GM21381 (cell line): ENCODE measurements around the gene KCNH2.

Source experiments
- ATAC-seq: cut with Tn5 transposase; IDR thresholded peaks from one replicate; pipeline ENCODE4 v1.9.1; 2021; ENCODE audit warnings: mild to moderate bottlenecking, moderate library complexity; ENCODE audit not compliant: unreplicated experiment

KCNH2 gene

DNA sequence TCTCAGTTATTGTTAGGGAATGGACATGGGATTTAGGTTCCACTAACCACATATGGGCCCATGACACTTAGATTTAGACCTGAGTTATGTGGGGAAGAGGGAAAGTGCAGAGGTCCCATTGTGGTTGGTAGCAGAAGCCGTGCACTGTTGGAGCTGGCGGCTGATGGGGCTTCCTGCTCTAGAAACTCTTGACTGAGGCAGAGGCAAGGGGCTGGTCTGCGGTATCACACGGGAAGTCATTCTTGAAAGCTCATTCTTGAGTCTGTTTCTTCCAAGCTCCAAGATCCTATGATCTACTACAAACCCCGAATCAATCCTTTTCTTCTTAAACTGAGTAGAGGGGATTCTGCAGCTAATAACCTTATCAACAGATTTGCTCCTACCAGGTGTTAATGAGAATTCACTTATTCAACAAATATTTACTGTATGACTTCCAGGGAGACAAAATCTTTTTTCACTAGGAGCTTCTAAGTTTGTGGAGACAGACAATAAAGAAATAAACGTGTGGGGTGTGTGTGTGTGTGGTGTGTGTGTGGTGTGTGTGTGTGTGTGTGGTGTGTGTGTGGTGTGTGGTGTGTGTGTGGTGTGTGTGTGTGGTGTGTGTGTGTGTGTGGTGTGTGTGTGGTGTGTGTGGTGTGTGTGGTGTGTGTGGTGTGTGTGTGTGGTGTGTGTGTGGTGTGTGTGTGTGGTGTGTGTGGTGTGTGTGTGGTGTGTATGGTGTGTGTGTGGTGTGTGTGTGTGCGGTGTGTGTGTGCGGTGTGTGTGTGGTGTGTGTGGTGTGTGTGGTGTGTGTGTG, 68.7 kb downstream of the KCNH2 start:
- no peak for ATAC-seq

DNA sequence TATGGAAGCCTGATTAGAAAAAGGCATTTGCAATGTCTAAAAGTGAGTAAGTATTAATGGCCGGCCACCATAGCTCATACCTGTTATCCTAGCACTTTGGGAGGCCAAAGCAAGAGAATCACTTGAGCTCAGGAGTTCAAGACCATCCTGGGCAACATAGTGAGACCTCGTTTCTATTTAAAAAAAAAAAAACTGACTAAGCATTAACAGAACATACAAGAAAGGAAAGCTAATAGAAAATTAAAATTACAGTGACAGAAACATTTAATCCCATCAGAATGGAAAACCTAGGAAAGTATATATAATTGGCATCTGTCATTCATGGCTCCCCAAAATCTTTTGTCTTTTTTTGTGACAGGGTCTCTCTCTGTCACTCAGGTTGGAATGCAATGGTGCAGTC, 69.9 kb downstream of the KCNH2 start:
- no peak for ATAC-seq

DNA sequence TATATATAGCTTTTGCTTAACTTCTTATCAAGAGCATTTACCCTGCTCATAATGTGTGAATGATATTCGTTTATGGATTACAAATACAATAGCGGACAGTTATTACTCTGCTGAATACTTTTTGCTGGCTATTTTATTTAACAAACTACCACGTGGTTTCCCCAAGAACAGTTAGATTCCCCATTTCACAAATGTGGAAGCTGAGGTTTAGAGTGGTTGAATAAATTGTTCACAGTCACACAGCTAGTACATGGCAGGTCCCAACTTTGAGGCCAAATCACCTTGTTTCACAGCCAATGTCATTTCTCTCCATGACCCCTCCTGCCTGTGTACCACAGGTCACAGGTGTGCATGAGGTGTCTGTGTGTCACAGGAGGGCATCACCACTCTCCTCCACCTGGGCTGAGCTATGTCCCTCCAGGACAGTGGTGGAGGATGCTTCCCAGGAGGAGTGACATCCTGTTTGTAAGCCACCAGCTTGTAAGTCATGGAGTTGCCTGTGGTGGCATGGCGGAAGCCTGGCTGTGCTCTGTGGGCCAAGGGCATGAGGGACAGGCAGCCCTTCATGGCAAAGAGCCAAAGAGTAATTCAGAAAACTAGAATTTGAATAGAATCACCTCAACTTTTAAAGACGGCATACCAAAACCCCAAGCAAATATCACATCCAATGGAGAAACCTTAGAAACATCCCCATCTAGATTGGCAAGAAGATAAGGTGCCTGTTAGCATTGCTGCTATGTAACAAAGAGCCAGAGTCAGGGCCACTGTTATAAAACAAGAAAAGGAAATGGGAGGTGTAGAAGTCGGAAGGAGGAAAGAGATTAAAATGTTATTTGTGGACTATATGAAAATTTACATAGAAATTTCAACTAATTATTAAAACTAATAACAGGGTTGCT, 73.9 kb downstream of the KCNH2 start:
- no peak for ATAC-seq

DNA sequence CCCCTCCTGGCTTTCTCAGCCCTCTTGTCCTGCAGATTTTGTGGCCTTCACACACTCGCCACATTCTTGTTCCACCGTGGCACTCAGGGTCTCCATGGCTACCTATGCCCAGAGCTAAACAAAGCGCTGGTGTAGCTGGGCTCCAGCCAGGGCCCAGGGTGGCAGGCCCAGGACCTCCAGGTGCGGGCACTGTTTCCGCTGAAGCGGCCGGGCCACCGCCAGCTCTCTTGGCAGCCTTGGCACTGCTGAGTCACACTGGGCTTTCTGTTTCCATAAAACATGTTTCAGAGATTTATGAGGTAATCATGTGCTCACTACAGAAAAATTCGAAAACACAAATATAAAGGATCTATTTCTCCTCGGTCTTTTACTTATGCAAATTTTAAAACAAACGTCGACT, 74.5 kb downstream of the KCNH2 start:
- no peak for ATAC-seq

DNA sequence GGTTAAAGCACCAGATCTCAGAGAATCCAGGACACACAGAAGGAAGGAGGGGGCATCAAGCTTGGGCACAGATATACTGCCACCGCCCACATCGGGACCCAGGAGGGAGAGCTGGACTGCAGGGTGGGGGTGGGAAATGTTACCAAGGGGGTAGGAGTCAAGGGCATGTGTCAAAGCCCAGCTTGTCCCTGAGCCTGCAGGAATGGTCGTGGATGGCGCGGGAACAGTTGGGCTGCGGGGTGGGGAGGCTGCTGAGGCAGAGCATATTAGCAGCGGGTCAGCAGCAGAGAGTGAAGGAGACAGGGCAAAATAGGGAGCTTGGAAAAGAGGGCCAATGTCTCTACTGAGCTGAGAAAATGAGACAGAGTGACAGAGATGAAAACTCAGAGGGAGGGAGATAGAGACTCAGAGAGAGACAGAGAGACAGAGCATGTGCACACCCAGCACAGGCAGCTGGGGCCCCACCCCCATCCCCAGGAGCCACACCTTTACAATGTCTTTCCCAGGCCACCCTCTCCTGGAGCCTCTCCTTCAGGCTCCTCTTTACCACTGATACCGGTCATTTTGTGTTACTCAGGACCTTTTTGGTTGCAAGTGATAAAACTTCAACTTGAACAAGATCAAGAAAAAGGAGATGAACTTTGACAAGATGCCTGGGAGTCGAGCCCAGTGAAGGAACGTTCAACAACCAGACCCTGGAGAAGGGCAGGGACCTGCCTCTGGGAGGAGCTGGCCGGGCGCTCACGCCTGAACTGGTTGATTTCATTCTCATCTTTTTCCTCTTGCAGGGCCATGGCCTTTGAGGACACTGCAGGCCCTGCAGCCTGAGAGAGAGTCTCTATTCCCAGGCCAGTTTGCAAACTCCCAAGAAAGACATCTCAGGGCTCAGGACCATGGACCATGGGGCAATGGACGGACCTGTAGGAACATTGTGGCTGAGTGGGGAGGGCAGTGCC, 75.8 kb downstream of the KCNH2 start:
- no peak for ATAC-seq

DNA sequence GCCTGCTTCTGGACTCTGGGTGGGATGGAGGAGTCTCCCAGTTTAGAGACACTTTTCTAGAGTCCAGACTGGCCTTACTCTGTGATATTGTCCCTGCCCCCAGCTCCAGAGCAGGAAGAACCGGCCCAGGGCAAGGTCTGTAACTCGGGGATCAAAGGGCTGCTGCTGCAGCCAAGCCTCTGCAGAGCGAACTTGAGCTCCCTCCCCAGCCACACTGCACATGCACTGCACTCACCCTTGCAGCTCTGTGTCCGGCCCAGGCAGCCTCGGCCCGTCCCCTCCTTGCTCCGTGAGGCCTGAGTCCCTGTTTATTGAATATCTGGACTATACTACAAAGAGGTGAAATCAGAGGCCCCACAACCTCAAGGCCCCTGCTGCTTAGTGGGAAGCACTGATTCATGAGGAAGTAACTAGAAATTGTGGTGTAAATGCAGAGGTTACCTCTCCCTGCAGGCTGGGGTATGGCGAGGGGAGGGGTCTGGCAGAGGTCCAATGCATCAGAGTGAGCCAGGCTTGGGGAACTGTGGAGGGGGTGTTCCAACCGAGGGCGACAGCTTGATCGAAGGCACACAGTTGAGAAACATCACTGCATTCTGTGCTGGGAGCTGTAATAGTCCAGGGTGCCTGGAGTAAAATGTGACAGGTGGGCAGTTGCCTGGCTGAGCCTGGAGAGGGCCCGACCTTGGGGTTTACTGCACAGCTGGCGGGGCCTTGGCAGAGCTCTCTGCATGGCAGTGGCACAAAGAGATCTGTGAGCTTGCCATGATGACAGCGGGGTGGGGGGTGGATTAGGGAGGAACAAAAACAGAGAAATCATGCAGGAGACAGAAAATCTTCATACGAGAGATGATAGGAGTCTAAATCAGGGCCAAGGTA, 76.7 kb downstream of the KCNH2 start:
- no peak for ATAC-seq

DNA sequence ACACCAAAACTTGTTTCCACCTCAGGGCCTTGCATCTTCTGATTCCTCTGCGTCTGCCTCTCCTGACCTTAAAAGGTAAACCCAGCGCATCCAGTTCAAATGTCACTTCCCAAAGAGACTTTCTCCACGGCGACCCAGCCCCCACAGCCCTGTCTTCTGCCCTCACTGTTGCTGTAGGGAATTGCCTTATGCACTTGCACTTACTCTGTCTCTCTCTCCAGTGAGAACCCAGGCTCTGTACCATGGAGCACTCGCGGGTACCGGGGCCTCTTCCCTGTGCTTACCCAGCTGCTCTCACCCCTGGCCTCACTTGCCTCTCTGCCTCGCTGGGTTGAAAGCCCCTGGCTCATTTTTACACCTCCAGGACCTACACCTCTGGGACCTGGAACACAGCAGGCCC, 77.4 kb downstream of the KCNH2 start:
- no peak for ATAC-seq

DNA sequence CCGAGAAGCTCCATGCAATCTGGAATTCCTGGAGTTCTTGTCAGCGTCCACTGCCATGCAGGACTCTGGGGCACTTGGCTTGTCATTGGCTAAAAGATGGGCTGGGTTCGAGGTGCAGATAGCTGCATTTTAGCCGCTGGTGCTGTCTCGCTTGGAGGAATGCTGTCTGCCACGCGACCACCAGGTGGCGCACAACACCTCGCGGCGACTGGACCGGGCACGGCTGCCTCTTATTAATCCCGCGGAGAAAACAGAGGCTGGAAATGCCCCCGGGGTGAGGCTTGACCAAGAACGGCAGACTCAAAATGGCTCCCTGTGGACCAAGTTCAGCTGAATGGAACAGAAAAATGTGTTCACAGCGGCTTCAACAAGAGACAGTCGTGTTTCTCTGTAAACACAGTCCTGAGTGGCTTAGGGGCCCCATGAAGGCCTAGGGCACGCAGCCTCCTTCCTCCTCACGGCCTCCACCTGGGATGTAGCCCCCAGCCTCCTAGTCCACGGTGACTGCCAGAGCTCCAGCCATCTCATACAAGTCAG, 79.6 kb downstream of the KCNH2 start:
- ATAC-seq, result no peak

DNA sequence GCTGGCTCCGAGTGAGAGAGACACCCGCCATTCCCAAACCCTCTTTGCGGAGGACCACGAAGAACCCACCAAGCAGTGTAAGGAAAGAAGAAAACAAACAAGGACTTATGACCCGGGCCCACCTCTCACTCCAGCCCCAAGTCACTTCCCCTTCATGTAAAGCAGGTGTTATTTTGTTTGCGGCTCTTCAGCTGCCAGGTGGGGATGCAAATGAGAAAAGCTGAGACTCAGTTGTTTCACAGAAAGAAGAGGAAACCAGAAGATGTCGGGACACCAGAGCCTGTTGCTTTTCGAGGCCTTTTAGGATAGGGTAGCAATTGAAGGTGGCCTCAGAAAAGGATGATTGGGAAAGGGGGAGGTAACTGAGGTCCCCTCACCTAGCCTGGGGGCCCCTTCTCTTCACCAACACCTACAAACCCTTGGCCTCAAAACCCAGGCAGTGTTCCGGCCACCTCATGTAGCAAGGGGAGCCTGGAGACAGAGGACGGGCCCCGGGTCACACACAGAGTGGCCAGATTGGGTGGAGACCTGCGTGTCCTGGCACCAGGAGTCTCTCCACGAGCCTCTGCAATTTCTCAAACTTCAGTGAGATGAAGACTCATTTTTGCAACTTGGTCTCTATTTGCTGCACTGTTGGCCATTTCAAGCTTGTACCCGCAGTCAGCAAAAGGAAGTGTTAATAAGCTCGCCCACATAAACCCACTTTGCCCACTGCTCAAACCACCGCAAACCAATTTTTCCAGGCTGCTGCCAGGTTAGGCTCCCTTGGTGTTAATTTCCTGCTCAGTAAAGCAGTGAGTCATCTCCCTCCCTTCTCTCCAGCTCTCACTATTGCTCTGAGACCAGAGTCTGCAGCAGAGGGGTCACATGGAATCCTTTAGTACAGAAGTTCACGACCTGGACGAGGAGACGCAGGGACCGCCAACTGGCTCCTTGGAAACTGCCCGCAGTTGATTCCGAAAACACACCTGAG, 80.3 kb downstream of the KCNH2 start:
- peak; percentile 64 for ATAC-seq

DNA sequence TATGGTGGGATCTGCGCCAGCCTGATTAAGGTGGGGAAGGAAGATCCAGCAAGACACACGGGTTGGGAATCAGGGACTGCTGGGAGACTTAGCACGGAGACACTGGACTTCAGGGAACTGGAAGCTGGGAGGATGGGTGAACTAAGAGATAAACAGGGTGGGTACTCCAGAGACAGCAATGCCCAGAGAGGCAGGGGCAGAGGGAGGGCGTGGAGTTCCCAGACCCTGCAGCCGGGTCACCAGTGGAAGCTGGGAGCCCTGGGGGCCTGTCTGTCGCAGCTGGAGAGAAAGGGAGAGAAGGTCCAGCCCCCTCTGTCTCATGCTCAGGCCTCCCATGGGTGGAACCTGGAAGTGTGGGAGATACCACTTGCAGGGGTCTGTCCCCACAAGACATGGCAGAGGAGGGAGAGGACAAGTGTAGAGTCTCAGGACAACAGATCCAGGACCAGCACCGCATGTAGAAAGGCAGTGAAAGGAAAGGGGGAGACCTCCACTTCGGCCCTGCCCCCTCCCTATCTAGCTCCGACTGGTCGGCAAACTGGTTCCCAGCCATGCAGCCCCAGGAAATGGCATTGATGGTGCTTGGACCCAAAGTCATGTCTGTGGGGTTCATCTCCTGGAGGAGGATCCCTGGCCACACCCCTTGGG, 81.4 kb downstream of the KCNH2 start:
- no peak for ATAC-seq

DNA sequence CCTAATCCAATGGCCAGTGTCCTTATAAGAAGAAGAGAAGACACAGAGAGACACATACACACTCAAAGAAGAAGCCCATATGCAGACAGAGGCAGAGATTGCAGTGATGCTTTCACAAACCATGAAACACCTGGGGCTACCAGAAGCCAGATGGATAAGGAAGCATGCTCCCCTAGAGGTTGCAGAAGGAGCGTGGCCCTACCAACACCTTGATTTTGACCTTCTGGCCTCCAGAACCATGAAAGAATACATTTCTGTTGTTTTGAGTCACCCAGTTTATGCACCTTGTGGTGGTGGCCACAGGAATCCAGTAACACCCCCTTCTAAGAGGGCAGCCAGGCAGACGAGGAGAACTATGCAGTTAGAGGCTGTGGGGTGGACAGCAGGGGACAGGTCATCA, 82.3 kb downstream of the KCNH2 start:
- ATAC-seq, result no peak
